Measurements from ENCODE around the gene HS3ST6.

Gene HS3ST6

DNA sequence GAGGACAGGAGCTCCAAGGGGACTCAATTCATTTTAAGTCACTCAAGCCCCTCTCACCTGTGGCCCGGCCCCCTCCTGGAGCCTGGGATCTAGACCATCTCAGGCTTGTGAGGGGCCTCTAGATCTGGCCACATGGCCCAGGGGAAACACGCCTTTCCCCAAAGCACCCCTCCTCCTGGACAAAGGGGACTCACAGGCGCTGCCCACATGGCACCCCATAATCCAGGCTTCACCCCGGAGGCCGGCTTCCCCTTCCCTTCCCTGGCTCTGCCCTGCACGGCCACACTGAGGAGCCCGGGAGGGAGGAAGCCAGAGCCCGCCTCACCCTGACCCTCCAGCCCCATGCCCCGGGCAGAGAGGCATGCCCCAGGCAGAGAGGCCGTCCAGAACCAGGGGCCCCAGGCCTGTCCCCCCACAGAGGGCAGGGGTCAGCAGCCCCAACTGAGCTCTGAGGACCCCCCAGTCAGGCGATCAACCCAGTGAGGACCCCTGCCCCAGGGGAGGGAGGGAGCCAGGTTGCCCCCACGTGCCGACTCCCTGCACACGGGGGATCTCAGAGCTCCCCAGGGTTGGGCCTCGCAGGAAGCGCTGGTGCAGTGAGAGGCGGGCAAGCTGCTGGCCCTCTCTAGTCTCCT lies 10.9 kb downstream of the HS3ST6 start:
- no peak overlapping the region for H3K4me3 ChIP-seq (ENCODE audit: low read length, poor library complexity, severe bottlenecking)
- no peaks in the 10 kb centered on the region for H3K36me3 ChIP-seq (ENCODE audit: insufficient read depth, low read length)
- no peak overlapping the region for H2AFZ ChIP-seq (ENCODE audit: low read length)
- no peak for TF ChIP-seq EZH2phosphoT487 (IDR thresholded peaks at IDR 0.05; ENCODE audit: borderline replicate concordance)
- TF ChIP-seq, protein P1, sequence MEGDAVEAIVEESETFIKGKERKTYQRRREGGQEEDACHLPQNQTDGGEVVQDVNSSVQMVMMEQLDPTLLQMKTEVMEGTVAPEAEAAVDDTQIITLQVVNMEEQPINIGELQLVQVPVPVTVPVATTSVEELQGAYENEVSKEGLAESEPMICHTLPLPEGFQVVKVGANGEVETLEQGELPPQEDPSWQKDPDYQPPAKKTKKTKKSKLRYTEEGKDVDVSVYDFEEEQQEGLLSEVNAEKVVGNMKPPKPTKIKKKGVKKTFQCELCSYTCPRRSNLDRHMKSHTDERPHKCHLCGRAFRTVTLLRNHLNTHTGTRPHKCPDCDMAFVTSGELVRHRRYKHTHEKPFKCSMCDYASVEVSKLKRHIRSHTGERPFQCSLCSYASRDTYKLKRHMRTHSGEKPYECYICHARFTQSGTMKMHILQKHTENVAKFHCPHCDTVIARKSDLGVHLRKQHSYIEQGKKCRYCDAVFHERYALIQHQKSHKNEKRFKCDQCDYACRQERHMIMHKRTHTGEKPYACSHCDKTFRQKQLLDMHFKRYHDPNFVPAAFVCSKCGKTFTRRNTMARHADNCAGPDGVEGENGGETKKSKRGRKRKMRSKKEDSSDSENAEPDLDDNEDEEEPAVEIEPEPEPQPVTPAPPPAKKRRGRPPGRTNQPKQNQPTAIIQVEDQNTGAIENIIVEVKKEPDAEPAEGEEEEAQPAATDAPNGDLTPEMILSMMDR (conservative IDR thresholded peaks at IDR 0.05; ENCODE audit: low read length), result no peak
- no peak overlapping the region for H3K9ac ChIP-seq (ENCODE audit: low read depth, low read length, poor library complexity, severe bottlenecking)
- no peaks in the 10 kb centered on the region for H3K4me1 ChIP-seq (ENCODE audit: insufficient read depth, low read length, poor library complexity, severe bottlenecking)
- no peaks in the 10 kb centered on the region for H3K79me2 ChIP-seq (ENCODE audit: insufficient read depth, low read length)
- no peaks in the 10 kb centered on the region for H3K9me2 ChIP-seq (replicated peaks; ENCODE audit: low read depth, low read length)
- H3K9me3 ChIP-seq (ENCODE audit: insufficient read depth, low read depth, low read length), result no peaks in the 10 kb centered on the region
- no peaks in the 10 kb centered on the region for H4K20me1 ChIP-seq (ENCODE audit: insufficient read depth, low read length, poor library complexity, severe bottlenecking)
- H3F3A ChIP-seq (ENCODE audit: low read depth), result no peaks in the 10 kb centered on the region
- no peak overlapping the region for H3K4me2 ChIP-seq (ENCODE audit: low read depth, low read length, poor library complexity, severe bottlenecking)
- no peaks in the 10 kb centered on the region for H3K27me3 ChIP-seq (ENCODE audit: insufficient read depth, low read length, poor library complexity, severe bottlenecking)

DNA sequence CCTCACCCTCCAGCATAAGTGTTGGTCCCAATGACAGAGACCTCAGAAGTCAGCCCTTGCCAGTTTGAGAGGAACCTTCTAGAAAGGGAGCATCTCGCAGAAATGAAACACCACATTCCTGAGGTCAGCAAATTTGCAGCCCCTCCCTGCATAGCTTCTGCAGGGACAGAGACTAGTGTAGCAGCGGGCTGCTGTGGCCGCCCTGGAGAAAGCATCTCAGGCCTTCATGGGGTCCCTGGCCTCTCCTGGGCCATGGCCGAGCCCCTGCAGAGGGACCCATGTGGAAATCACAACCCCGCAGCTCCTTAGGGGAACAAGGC lies 11.4 kb downstream of the HS3ST6 start:
- Histone ChIP-seq H3F3A (ENCODE audit: low read depth) (no peaks in the 10 kb centered on the region), H3K4me2 (ENCODE audit: low read depth, low read length, poor library complexity, severe bottlenecking) (no peak overlapping the region), H3K79me2 (ENCODE audit: insufficient read depth, low read length) (no peaks in the 10 kb centered on the region), H3K4me1 (ENCODE audit: insufficient read depth, low read length, poor library complexity, severe bottlenecking) (no peaks in the 10 kb centered on the region), H3K4me3 (ENCODE audit: low read length, poor library complexity, severe bottlenecking) (no peak overlapping the region), H3K36me3 (ENCODE audit: insufficient read depth, low read length) (no peaks in the 10 kb centered on the region), H2AFZ (ENCODE audit: low read length) (no peak overlapping the region), H3K9ac (ENCODE audit: low read depth, low read length, poor library complexity, severe bottlenecking) (no peak overlapping the region), H3K27me3 (ENCODE audit: insufficient read depth, low read length, poor library complexity, severe bottlenecking) (no peaks in the 10 kb centered on the region), H4K20me1 (ENCODE audit: insufficient read depth, low read length, poor library complexity, severe bottlenecking) (no peaks in the 10 kb centered on the region), H3K9me2 (replicated peaks; ENCODE audit: low read depth, low read length) (no peaks in the 10 kb centered on the region), H3K9me3 (ENCODE audit: insufficient read depth, low read depth, low read length) (no peaks in the 10 kb centered on the region)
- TF ChIP-seq, protein P1 (conservative IDR thresholded peaks at IDR 0.05; ENCODE audit: low read length), result no peak
- no peak for TF ChIP-seq EZH2phosphoT487 (IDR thresholded peaks at IDR 0.05; ENCODE audit: borderline replicate concordance)

DNA sequence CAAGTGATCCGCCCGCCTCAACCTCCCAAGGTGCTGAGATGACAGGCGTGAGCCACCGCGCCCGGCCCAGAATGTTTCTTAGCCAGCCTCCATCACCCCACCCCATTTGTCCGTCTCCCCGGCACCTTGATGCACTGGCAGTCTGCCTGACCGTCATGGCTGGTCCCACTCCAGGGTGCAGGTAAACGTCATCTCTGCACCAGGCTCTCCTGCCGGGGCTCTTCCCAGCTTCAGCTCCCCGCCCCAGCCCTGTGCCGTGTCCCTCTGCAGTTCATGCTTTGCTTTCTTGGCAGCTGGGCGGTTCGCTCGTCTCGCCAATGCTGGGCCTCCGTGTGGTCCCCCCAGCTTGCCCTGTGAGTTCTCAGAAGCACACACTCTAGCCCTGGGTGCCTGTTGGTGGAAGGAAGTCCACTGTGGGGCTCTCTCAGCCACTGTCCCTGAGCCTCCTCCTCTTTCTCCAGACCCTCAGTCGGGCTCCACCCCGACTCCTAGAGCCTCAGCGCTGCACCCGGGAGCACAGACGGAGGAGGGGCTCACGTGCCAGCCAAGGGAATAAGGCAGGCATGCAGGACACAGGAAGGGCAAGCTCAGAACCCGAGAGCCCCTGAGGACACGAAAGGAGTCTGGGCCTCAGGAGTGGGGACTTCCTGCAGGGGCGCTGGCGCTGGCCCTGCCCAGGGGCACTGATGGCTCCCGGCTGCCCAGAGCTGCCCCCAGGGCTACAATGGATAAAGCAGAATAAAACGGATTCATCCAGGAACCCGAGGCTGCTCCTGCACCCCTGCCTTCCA lies 12.0 kb downstream of the HS3ST6 start:
- H3K4me2 ChIP-seq (ENCODE audit: low read depth, low read length, poor library complexity, severe bottlenecking), result no peak overlapping the region
- TF ChIP-seq, protein P1 (conservative IDR thresholded peaks at IDR 0.05; ENCODE audit: low read length), result no peak
- no peak for TF ChIP-seq EZH2phosphoT487 (IDR thresholded peaks at IDR 0.05; ENCODE audit: borderline replicate concordance)
- no peaks in the 10 kb centered on the region for H3K9me2 ChIP-seq (replicated peaks; ENCODE audit: low read depth, low read length)
- H3K27me3 ChIP-seq (ENCODE audit: insufficient read depth, low read length, poor library complexity, severe bottlenecking), result no peaks in the 10 kb centered on the region
- H2AFZ ChIP-seq (ENCODE audit: low read length), result no peak overlapping the region
- H3K4me3 ChIP-seq (ENCODE audit: low read length, poor library complexity, severe bottlenecking), result no peak overlapping the region
- no peaks in the 10 kb centered on the region for H3F3A ChIP-seq (ENCODE audit: low read depth)
- H3K4me1 ChIP-seq (ENCODE audit: insufficient read depth, low read length, poor library complexity, severe bottlenecking), result no peaks in the 10 kb centered on the region
- H3K9ac ChIP-seq (ENCODE audit: low read depth, low read length, poor library complexity, severe bottlenecking), result no peak overlapping the region
- no peaks in the 10 kb centered on the region for H3K79me2 ChIP-seq (ENCODE audit: insufficient read depth, low read length)
- no peaks in the 10 kb centered on the region for H3K36me3 ChIP-seq (ENCODE audit: insufficient read depth, low read length)
- no peaks in the 10 kb centered on the region for H4K20me1 ChIP-seq (ENCODE audit: insufficient read depth, low read length, poor library complexity, severe bottlenecking)
- H3K9me3 ChIP-seq (ENCODE audit: insufficient read depth, low read depth, low read length), result no peaks in the 10 kb centered on the region

Measured in Loucy (cell line).